HG03571 (cell line): Measurements from ENCODE around the gene MKRN2.

ENCODE experiments used
- ATAC-seq: cut with Tn5 transposase; IDR thresholded peaks from one replicate; pipeline ENCODE4 v1.9.1; 2021; ENCODE audit not compliant: unreplicated experiment

MKRN2 gene

GRCh38 chr3:12549971-12550760 is 6.7 kb upstream of the MKRN2 start:
- ATAC-seq = no peak

GRCh38 chr3:12553921-12554391 is 2.9 kb upstream of the MKRN2 start:
- ATAC-seq = no peak

GRCh38 chr3:12556314-12556689 is 585 bp upstream of the MKRN2 start:
- ATAC-seq = no peak

- no peak for ATAC-seq
Observed at GRCh38 chr3:12557473-12558100, 700 bp downstream of the MKRN2 start.

GRCh38 chr3:12558706-12559105 is 1.8 kb downstream of the MKRN2 start:
- ATAC-seq = no peak

GRCh38 chr3:12559520-12559919 is 2.6 kb downstream of the MKRN2 start:
- ATAC-seq = no peak

GRCh38 chr3:12560505-12561190 is 3.8 kb downstream of the MKRN2 start:
- no peak for ATAC-seq

- ATAC-seq = no peak
Observed at GRCh38 chr3:12561397-12561796, 4.5 kb downstream of the MKRN2 start.

GRCh38 chr3:12562451-12562850 is 5.6 kb downstream of the MKRN2 start:
- no peak for ATAC-seq

GRCh38 chr3:12566976-12567375 is 10.1 kb downstream of the MKRN2 start:
- no peak for ATAC-seq

- ATAC-seq = no peak
Observed at GRCh38 chr3:12568747-12569146, 11.9 kb downstream of the MKRN2 start.

- no peak for ATAC-seq
Observed at GRCh38 chr3:12569836-12570235, 12.9 kb downstream of the MKRN2 start.

- no peak for ATAC-seq
Observed at GRCh38 chr3:12571986-12572385, 15.1 kb downstream of the MKRN2 start.

- no peak for ATAC-seq
Observed at GRCh38 chr3:12574131-12574530, 17.2 kb downstream of the MKRN2 start.

- no peak for ATAC-seq
Observed at GRCh38 chr3:12574661-12575060, 17.8 kb downstream of the MKRN2 start.

GRCh38 chr3:12577379-12577778 is 20.5 kb downstream of the MKRN2 start:
- no peak for ATAC-seq

GRCh38 chr3:12578742-12579141 is 21.9 kb downstream of the MKRN2 start:
- ATAC-seq = no peak

GRCh38 chr3:12579456-12579855 is 22.6 kb downstream of the MKRN2 start:
- no peak for ATAC-seq

- no peak for ATAC-seq
Observed at GRCh38 chr3:12579905-12580304, 23.0 kb downstream of the MKRN2 start.

- no peak for ATAC-seq
Observed at GRCh38 chr3:12582730-12583129, 25.8 kb downstream of the MKRN2 start.

- no peak for ATAC-seq
Observed at GRCh38 chr3:12583280-12583679, 26.4 kb downstream of the MKRN2 start.

GRCh38 chr3:12584083-12584482 is 27.2 kb downstream of the MKRN2 start:
- no peak for ATAC-seq
